ENCODE measurements around the gene MICAL3.
"Not testable (repeated sequence)": the region's sequence is repeated elsewhere in the genome, so short reads cannot be mapped to it uniquely, and the experiment has no call there.

Gene MICAL3

DNA sequence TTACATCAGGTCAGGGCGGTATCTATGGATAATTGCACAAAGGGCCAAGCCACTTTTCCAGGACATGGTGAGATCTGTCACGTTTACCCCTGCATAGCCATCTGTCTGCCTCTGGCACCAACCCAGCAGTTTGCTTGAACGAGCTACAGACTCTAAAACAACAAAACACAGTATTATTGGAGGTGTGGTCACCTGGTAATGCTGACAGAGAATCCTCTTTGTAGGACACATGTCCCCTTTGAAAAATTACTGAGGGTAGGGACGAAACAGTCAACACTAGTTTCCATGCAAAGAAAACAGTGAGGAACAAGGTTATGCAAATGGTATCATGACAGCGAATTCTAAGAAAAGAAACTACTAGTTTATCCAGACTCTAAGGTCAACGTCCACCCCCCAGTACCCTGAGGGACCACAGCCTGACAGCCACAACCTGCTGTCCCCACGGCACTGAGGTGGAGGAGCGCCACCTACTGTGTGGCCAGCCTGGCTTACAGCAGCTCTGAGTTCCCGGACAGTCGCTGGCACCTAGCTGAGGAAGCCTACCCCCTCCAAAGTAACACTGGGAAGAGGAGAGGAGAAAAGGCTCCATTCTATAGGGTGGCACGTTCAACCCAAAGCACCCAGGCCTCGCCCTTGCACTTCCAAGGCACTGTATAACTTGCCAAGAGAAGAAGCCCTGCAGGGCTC, 132.7 kb downstream of the MICAL3 start:
- peak in 40 of 42 donors; percentile 50 to 89 (median 70) for DNase-seq
- intact Hi-C loops (cut with DNase I), result loop anchor here (5.0 kb wide), 1 partner anchor 59 kb away; no protein-coding TSS in a partner anchor

DNA sequence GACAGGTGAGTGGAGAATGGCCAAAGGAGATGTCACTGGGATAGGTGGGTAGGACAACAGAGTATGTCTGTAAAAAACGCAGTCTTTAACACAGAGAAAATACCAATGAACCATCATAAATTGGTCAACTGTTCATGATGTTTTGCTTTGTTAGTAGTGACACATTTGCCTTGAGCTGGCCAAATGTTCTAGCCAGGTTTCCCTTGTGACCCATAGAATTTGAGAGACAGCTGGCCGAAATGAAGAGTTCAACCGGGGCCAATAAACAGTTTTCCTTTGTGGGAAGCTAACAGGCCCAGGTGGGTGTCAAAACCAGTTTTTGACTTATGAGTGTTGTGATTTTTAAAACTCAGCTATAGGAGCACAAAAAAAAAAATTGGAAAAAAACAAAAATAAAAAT, 133.5 kb downstream of the MICAL3 start:
- intact Hi-C loops (cut with DNase I), result loop anchor here (5.0 kb wide), 1 partner anchor 59 kb away; no protein-coding TSS in a partner anchor
- DNase-seq, result no peak

DNA sequence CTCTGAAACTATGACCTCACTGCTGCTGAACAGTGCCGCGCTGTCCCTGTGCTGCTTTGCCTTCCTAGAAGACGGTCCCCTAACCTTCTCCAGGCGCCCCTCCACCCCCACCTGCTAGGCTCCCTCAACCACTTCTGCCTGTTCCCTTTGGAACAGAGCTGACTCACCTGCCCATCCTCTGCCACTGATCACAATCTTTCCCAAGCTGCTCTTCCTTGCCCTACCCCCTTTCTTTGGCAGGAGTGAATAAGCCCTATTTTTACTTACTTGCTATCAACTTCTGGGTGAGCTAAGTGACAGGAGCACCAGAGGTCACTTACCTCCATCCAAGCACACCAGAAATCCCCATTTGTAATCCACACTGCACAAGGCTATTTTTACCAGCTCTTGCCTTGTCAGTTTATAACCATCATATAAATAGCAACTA, 134.1 kb downstream of the MICAL3 start:
- intact Hi-C loops (cut with DNase I), result loop anchor here (5.0 kb wide), 1 partner anchor 58 kb away; no protein-coding TSS in a partner anchor
- peak in 27 of 42 donors; percentile 37 to 84 (median 61) for DNase-seq

DNA sequence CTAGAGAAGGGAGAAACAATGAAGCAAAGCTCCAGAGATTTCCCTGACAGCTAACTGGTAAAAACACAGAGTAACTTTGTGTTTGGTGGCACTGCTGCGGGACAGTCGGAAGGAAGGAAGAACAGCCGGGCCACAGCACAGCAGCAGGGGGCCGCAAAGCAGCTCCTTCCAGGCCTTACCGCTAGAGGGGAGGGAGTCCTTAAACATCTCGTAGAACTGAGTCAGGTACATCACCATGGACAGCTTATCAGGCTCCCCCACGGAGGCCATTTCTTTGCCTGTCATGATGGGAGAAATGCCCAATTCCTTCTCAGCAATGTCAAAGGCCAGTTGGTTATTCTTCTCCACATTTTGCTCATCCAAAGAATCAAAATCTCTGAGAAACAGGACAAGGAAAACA, 135.5 kb downstream of the MICAL3 start:
- DNase-seq, result peak in 2 of 42 donors; percentile 48 to 69
- intact Hi-C loops (cut with DNase I), result loop anchor here (10.0 kb wide), 1 partner anchor 56 kb away; no protein-coding TSS in a partner anchor

DNA sequence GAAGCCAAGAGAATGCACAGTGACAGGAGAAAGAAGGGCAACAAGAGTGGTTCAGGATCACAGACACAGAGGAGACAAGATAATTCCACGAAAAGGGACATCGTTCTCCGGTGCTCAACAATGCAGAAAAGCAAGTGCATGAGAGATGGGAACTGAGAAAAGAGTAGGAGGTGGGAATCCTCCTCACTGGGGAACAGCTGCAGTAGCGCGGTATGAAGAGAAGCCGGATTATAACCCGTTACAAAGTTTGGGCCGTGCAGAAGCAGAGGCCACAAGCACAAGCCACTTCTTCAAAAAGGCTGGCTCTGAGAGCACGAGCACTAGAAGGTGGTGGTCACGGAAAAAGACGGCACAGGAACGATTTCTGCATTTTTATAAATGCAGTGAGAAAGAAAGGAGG, 135.9 kb downstream of the MICAL3 start:
- intact Hi-C loops (cut with DNase I), result loop anchor here (10.0 kb wide), 1 partner anchor 56 kb away; no protein-coding TSS in a partner anchor
- DNase-seq, result no peak

- intact Hi-C loops (cut with DNase I), result loop anchor here (10.0 kb wide), 1 partner anchor 60 kb away; no protein-coding TSS in a partner anchor
- peak in 15 of 42 donors; percentile 23 to 77 (median 54) for DNase-seq
These were observed 139.5 kb downstream of the MICAL3 start for GRCh38 chr22:17884893-17885292.

DNA sequence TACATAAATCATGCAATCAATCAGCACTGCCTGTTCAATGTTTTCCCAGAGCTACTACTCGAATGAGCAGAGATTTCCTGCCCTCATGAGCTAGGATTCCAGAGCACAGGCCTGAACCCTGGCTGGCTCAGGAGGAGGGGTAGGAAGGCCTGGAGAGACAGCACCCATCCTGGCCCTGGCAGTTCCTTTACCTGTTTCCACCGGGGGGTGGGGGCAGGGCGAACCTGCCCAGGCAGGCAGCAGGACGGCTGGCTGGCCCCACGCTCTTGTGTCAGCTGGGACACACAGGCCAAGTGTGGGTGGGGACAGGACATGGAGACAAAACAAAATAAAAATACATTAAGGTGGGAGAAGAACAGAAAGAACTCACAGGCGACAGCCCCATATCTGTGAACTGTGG, 140.3 kb downstream of the MICAL3 start:
- no peak for DNase-seq
- intact Hi-C loops (cut with DNase I), result loop anchor here (10.0 kb wide), 1 partner anchor 61 kb away; no protein-coding TSS in a partner anchor

DNA sequence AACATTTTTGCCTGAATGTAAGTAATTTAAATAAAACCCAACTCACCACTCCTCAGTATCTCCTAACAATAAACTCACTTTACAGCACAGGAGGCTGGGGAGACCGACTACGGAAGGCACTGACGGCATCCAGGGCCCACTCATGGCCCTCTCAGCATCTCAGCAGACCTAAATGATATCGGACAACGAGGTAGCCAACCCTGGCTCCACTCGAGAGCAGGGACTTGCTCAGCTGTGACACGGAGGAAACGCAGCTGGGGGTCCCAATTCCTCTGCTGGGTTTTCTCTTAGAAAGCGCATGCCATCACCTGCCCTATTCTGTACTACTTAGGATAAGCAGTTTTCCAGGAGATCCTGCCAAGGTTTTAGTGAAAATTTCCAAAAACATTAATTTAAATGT, 141.0 kb downstream of the MICAL3 start:
- no peak for DNase-seq
- intact Hi-C loops (cut with DNase I), result loop anchor here (10.0 kb wide), 1 partner anchor 61 kb away; no protein-coding TSS in a partner anchor

GRCh38 chr22:17882727-17883126, 141.6 kb downstream of the MICAL3 start:
- intact Hi-C loops (cut with DNase I), result loop anchor here (10.0 kb wide), 1 partner anchor 62 kb away; no protein-coding TSS in a partner anchor
- no peak for DNase-seq

GRCh38 chr22:17882162-17882561, 142.2 kb downstream of the MICAL3 start:
- intact Hi-C loops (cut with DNase I), result loop anchor here (10.0 kb wide), 1 partner anchor 63 kb away; no protein-coding TSS in a partner anchor
- no peak for DNase-seq

- intact Hi-C loops (cut with DNase I), result loop anchor here (10.0 kb wide), 1 partner anchor 63 kb away; no protein-coding TSS in a partner anchor
- no peak for DNase-seq
These were observed 143.0 kb downstream of the MICAL3 start for GRCh38 chr22:17881366-17881765.

DNA sequence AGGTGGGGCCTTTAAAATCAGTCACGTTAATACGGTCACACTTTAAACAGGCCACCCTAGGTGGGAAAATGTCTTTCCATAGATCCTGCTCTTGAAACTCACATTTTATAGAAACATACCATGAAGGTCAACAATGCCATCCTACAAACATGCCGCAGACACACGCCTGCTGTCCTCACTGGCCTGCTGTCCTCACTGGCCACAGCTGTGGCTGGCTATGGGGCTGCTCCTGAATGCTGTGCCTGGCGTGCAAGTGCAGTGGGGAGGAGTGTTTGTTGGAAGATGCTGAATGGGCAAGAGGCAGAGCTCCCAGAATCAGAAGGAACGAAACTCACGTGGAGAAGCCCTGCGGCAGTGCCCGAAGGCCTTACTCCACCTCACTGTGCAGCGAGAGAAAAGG, 143.9 kb downstream of the MICAL3 start:
- no peak for DNase-seq
- intact Hi-C loops (cut with DNase I), result loop anchor here (10.0 kb wide), 1 partner anchor 64 kb away; no protein-coding TSS in a partner anchor

- intact Hi-C loops (cut with DNase I), result loop anchor here (10.0 kb wide), 1 partner anchor 65 kb away; no protein-coding TSS in a partner anchor
- DNase-seq, result no peak
These were observed 144.3 kb downstream of the MICAL3 start for GRCh38 chr22:17880020-17880419.

- DNase-seq, result no peak
- intact Hi-C loops (cut with DNase I), result no loop called here
These were observed 145.4 kb downstream of the MICAL3 start for GRCh38 chr22:17878941-17879340.

GRCh38 chr22:17878186-17878694, 146.1 kb downstream of the MICAL3 start:
- DNase-seq, result no peak
- intact Hi-C loops (cut with DNase I), result no loop called here

DNA sequence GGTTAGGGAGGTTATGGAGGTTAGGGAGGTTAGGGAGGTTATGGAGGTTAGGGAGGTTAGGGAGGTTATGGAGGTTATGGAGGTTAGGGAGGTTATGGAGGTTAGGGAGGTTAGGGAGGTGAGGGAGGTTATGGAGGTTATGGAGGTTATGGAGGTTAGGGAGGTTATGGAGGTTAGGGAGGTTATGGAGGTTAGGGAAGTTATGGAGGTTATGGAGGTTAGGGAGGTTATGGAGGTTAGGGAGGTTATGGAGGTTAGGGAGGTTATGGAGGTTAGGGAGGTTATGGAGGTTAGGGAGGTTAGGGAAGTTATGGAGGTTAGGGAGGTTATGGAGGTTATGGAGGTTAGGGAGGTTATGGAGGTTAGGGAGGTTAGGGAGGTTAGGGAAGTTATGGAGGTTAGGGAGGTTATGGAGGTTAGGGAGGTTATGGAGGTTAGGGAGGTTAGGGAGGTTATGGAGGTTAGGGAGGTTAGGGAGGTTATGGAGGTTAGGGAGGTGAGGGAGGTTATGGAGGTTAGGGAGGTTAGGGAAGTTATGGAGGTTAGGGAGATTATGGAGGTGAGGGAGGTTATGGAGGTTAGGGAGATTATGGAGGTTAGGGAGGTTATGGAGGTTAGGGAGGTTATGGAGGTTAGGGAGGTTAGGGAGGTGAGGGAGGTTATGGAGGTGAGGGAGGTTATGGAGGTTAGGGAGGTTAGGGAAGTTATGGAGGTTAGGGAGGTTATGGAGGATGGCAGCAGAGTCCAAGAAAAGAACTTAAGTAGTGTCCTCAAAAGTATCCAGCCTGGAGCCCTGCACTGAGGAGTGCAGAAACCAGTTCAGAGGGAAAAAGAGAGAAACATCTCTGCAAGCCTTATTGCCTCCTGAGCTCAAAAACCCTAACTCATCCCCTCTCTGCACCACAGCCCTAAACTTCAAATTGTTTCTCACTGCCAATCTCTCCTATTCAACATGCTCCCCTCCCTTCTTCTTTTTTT, 147.2 kb downstream of the MICAL3 start:
- DNase-seq; intact Hi-C loops (cut with DNase I): not testable (repeated sequence)

DNA sequence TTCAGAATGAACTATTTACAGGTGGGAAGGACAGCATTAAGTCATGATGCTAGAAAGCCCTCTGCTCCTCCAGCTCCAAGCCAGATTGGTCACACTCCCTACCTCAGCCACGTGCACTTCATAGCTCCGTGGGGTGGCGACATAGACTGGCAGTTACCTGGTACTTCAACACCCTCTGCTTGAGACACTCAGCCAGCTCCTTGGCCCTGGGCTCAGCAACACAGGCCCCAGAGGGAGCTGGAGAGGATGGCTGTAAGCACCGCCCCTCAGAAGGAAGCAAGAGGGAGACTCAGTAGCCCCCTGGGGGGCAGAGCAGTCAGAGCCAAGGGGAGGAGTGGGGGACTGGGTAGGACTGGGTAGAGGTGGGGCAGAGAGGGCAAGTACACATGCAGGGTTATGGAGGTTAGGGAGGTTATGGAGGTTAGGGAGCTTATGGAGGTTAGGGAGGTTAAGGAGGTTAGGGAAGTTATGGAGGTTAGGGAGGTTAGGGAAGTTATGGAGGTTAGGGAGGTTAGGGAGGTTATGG, 148.0 kb downstream of the MICAL3 start:
- intact Hi-C loops (cut with DNase I), result no loop called here
- DNase-seq, result no peak

DNA sequence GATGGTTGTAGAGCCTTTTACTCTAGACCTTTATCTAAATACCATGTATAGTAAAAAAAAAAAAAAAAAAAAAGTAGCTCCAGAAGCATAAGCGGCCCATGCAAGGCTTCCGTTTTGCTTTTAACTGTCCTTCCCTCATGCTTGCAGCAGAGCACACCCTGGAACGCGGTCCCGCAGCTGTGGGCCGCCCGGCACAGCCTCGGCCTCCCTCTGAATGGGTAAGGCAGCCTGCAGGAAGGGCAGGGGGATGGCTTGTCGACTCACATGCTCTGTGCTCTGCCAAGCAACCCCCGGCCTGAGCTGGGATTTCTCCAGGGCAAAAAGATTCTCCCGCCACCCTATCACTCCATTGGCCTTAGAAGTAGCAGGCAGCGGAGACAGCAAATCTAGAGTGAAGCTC, 148.7 kb downstream of the MICAL3 start:
- DNase-seq, result peak in 5 of 42 donors; percentile 29 to 74 (median 42)
- intact Hi-C loops (cut with DNase I), result no loop called here

- intact Hi-C loops (cut with DNase I), result no loop called here
- no peak for DNase-seq
These were observed 149.2 kb downstream of the MICAL3 start for GRCh38 chr22:17875156-17875555.
